Sciatic nerve (tissue), 2 donors: ENCODE measurements around the gene DYNLRB2. TPM values are rescaled to one million over a fixed set of nuclear protein-coding genes. Genes with fewer than 3 reads are reported as not detected.

Experiments
- ATAC-seq: fragments of 200-7000 bp; cut with Tn5 transposase; one replicate; pipeline ENCODE4 v1.9.1; 2020; ENCODE audit warnings: mild to moderate bottlenecking, moderate library complexity
- DNase-seq: peaks from one replicate; pipeline ENCODE4 v3.0.0-alpha.2; 2020; ENCODE audit warnings: low spot score
- intact Hi-C: fragments of 100-400 bp; cut with DNase I; formaldehyde crosslinking; loops from one replicate; pipeline ENCODE4 v1.14.2; 2022
- total RNA-seq: library from RNA; stranded (reverse); fragmentation: NEBNext Ultra II Directional; extraction: Animal tissue kit (Norgen Biotek cat#: 25700); gene quantifications from one replicate; pipeline ENCODE4 v1.2.1, GENCODE V29; 2021
- donor health status: DM: no; HTN: no; CAD: no.
- donor health status: DM: no; HTN: no; CAD: no.

The DYNLRB2 gene
- total RNA-seq, 1 donor from 2014 or later = 2.2 TPM

GRCh38 chr16:80591071-80591915 lies 50.5 kb downstream of the DYNLRB2 start:
- ATAC-seq = no peak
- intact Hi-C loops = no loop called here
- DNase-seq = no peak

DNA sequence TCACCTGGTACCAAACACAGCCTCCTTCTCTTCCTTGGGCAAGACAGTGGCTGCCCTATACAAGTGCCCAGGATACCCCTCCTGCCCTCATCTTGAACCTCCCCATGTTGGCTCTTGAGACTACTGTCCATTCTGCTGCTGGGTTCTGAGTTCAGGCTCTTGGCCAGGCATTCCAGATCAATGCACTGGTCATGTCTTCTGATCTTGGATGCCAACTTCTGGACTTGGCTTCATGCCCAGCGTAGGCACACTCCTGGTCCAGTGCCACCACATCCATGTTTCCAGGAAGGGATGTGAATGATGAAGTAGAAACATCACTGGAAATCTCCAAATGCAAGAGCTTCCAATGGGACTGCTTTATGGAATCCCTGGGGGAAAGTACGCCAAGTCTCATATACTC lies 51.5 kb downstream of the DYNLRB2 start:
- no peak for ATAC-seq

DNA sequence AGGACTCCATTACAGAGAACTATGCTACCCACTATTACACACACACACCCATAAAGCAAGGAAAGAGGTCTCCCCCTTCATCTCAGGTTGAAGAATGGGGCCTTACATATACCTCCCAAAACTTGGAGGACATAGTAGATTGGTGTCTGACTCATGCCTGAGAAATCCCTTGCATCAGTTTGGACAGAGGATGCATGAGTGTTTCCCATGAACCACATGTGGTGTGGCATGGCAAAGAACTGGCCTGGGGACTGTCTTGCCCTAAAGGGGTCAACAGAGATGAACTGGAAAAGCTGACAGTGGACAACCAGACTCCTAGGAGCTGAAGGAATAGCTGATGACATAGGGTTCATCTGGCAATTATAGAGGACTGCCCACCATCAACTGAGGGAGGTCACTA lies 54.0 kb downstream of the DYNLRB2 start:
- DNase-seq (no peak), ATAC-seq (no peak)
- intact Hi-C loops = no loop called here

More for the DNA sequence above, 51.5 kb downstream of the DYNLRB2 start:
- intact Hi-C loops = no loop called here
- DNase-seq = no peak

DNA sequence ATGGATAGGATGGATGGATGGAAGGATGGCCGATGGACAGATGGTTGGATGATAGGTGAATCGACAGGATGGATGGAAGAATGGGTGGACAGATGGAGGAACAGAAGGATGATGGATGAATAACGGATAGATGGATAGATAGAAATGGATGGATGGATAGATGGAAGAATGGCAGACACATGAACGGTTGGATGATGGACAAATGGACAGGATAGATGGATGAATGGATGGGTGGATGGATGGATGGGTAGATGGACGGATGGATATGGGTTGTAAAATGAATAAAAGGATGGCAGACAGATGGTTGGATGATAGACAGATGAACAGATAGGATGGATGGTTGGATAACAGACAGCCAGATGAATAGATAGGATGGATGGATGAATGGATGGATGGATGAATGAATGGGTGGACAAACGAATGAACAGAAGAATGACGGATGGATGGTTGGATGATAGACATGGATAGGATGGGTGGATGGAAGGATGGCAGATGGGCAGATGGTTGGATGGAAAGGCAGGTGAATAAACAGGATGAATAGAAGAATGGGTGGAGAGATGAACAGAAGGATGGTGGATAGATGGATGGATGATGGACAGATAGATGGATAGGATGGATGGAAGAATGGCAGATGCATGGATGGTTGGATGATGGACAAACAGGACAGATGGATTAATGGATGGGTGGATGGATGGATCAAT lies 55.9 kb downstream of the DYNLRB2 start:
- intact Hi-C loops = no loop called here
- ATAC-seq (no peak), DNase-seq (no peak)

GRCh38 chr16:80599466-80599865 lies 58.7 kb downstream of the DYNLRB2 start:
- ATAC-seq = no peak

More at GRCh38 chr16:80599466-80599865, 58.7 kb downstream of the DYNLRB2 start:
- DNase-seq = no peak
- intact Hi-C loops = no loop called here
